Measurements from ENCODE around the gene STAC2. TPM values are rescaled to one million over a fixed set of nuclear protein-coding genes. Genes with fewer than 3 reads are reported as not detected.

Gene STAC2
- polyA plus RNA-seq, 1 experiment = not detected

DNA sequence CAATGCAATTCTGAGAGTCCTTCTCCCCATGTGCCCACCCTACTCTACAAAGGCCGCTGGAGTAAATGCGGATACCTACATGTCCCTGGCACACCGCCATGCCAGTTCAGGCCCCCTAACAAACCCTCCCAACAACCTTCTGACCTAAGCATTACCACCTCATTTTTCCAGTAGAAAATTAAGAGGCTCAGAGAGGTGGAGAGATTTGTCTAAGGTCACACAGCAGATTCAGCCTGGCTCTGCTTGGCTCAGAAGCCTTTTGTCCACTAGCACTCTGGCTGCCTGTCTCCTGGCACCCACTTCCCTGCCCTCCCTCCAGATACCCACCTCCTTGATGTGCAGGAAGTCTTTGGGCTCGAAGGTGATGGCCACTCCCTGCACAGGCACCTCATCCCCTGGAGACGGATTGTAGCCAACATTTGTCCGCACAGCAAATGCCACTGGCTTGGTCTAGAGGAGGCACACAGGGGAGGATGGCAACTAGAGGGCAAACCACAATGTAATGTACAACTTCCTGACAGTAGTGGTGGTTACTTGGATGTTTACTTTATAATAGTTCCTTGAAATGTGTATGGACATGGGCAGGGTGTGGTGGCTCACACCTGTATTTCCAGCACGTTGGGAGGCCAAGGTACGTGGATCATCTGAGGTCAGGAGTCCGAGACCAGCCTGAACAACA lies 38.5 kb downstream of the STAC2 start:
- Histone ChIP-seq H3K27ac (ENCODE audit: low read depth, low read length) (no peak overlapping the region), H3K4me3 (ENCODE audit: low read depth, low read length) (no peak overlapping the region), H3K9me3 (ENCODE audit: control insufficient read depth, insufficient read depth, low read length) (no peaks in the 10 kb centered on the region), H3K27me3 (ENCODE audit: control insufficient read depth, insufficient read depth, low read length) (no peaks in the 10 kb centered on the region)
- ChIA-PET CTCF (interaction anchor here (2.0 kb wide), 1 partner anchor 12 kb away, joined by 11 read pairs; no protein-coding TSS in a partner anchor), POLR2A (no interaction called here)
- no peak for DNase-seq (ENCODE audit: low read depth, low spot score)
- no peak for TF ChIP-seq CTCF (IDR thresholded peaks at IDR 0.05; ENCODE audit: low read depth, low read length)

DNA sequence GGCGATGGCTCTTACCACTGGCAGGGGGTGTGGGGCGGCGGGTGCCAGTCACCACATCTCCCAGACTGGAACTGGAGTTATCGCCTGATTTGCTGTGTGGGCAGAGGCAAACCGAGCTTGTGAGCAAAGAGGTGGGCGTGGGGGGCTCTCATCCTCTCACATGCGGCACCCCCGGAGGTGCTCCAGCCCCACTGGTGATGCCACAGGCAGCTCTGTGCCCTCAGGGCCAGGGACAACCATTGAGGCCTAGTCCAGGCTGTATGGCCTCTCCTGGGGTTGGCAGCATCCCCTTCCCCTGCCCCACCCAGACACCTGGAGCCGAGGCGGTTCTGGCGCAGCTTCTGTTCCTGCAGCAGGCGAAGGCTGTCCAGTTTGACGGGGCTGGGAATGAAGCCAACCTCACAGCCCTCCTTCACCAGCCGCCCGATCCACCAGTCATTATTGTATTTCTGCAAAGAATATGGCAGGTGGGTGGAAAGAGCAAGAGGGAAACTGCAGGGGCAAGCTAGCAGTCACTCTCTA lies 39.2 kb downstream of the STAC2 start:
- H3K9me3 ChIP-seq (ENCODE audit: control insufficient read depth, insufficient read depth, low read length) = no peaks in the 10 kb centered on the region
- ChIA-PET CTCF (interaction anchor here (0.9 to 2.0 kb wide), 3 partner anchors 8 to 22 kb away, joined by 3 to 11 read pairs (median 5); no protein-coding TSS in a partner anchor), POLR2A (no interaction called here)
- DNase-seq (ENCODE audit: low read depth, low spot score) = no peak
- no peaks in the 10 kb centered on the region for H3K27me3 ChIP-seq (ENCODE audit: control insufficient read depth, insufficient read depth, low read length)
- no peak overlapping the region for H3K4me3 ChIP-seq (ENCODE audit: low read depth, low read length)
- TF ChIP-seq CTCF (IDR thresholded peaks at IDR 0.05; ENCODE audit: low read depth, low read length) = no peak
- H3K27ac ChIP-seq (ENCODE audit: low read depth, low read length) = no peak overlapping the region

- POLR2A ChIA-PET = no interaction called here
- CTCF ChIA-PET = interaction anchor here (0.6 to 1.8 kb wide), 3 partner anchors 9 to 674 kb away, joined by 4 to 8 read pairs (median 5); no protein-coding TSS in a partner anchor
- H3K4me3 ChIP-seq (ENCODE audit: low read depth, low read length) = no peak overlapping the region
- no peaks in the 10 kb centered on the region for H3K27me3 ChIP-seq (ENCODE audit: control insufficient read depth, insufficient read depth, low read length)
- no peak overlapping the region for H3K27ac ChIP-seq (ENCODE audit: low read depth, low read length)
- TF ChIP-seq CTCF (IDR thresholded peaks at IDR 0.05; ENCODE audit: low read depth, low read length) = no peak
- H3K9me3 ChIP-seq (ENCODE audit: control insufficient read depth, insufficient read depth, low read length) = no peaks in the 10 kb centered on the region
- DNase-seq (ENCODE audit: low read depth, low spot score) = no peak
Measured at GRCh38 chr17:39183720-39184119, 42.0 kb downstream of the STAC2 start.

DNA sequence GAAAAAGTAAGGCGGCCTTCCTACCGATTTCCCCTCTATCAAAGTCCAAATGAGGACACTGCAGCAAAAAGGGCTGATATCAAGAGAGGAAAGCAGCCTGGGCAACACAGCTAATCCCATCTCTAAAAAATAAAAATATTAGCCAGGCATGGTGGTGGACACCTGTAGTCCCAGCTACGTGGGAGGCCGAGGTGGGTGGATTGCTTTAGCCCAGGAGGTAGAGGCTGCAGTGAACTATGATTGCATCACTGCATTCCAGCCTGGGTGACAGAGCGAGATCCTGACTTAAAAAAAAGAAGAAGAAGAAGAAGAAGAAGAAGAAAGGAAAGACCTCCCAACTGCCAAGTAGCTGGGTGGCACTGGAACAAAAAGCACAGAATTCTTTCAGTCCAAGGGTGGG lies 42.7 kb downstream of the STAC2 start:
- ChIA-PET CTCF (interaction anchor here (1.7 to 1.8 kb wide), 3 partner anchors 8 to 200 kb away, joined by 4 to 8 read pairs (median 4); no protein-coding TSS in a partner anchor), POLR2A (no interaction called here)
- Histone ChIP-seq H3K9me3 (ENCODE audit: control insufficient read depth, insufficient read depth, low read length) (no peaks in the 10 kb centered on the region), H3K27ac (ENCODE audit: low read depth, low read length) (no peak overlapping the region), H3K27me3 (ENCODE audit: control insufficient read depth, insufficient read depth, low read length) (no peaks in the 10 kb centered on the region), H3K4me3 (ENCODE audit: low read depth, low read length) (no peak overlapping the region)
- no peak for DNase-seq (ENCODE audit: low read depth, low spot score)
- no peak for TF ChIP-seq CTCF (IDR thresholded peaks at IDR 0.05; ENCODE audit: low read depth, low read length)

- H3K27ac ChIP-seq (ENCODE audit: low read depth, low read length) = no peak overlapping the region
- H3K4me3 ChIP-seq (ENCODE audit: low read depth, low read length) = no peak overlapping the region
- ChIA-PET POLR2A (interaction anchor here (0.6 kb wide), 1 partner anchor 19 kb away, joined by 4 read pairs; the partner anchor contains the start of gene RPL19), CTCF (interaction anchor here (0.7 kb wide), 1 partner anchor 505 kb away, joined by 6 read pairs; no protein-coding TSS in a partner anchor)
- no peak for TF ChIP-seq CTCF (IDR thresholded peaks at IDR 0.05; ENCODE audit: low read depth, low read length)
- no peak for DNase-seq (ENCODE audit: low read depth, low spot score)
- no peaks in the 10 kb centered on the region; the same call in 1 of the 2 replicates for H3K9me3 ChIP-seq (ENCODE audit: control insufficient read depth, insufficient read depth, low read length)
- no peaks in the 10 kb centered on the region for H3K27me3 ChIP-seq (ENCODE audit: control insufficient read depth, insufficient read depth, low read length)
Measured at GRCh38 chr17:39181303-39181702, 44.4 kb downstream of the STAC2 start.
